Tibial nerve (tissue), 4 donors: ENCODE results near the gene BLCAP. TPM values are rescaled to one million over a fixed set of nuclear protein-coding genes. Genes with fewer than 3 reads are reported as not detected.

Experiments used
- DNase-seq, 2 donors: peaks; one replicate each; pipeline ENCODE4 v3.0.0-alpha.2; 2019; ENCODE audit warnings: low spot score in 2 of 2
- H3K27ac ChIP-seq, 4 donors: fragments of 200-600 bp; sonication (generic) in 3 of 4; one replicate each; pipeline ENCODE4 v1.5.1; 2017 to 2019; ENCODE audit warnings: mild to moderate bottlenecking in 1 of 4
- H3K27me3 ChIP-seq, 2 donors: fragments of 200-600 bp; sonication (generic) in 1 of 2; one replicate each; pipeline versions ENCODE4 v1.5.1 to v1.6.0; 2017 to 2019
- H3K36me3 ChIP-seq, 3 donors: fragments of 200-600 bp; sonication (generic); one replicate each; pipeline ENCODE4 v1.5.1; 2018 to 2019
- H3K4me1 ChIP-seq, 4 donors: fragments of 200-600 bp; sonication (generic) in 3 of 4; one replicate each; pipeline ENCODE4 v1.5.1; 2017 to 2019
- H3K4me3 ChIP-seq, 4 donors: fragments of 200-600 bp; sonication (generic) in 3 of 4; one replicate each; pipeline ENCODE4 v1.5.1; 2017 to 2019; ENCODE audit warnings: mild to moderate bottlenecking in 1 of 4, moderate library complexity in 1 of 4
- H3K9me3 ChIP-seq, 4 donors: fragments of 200-600 bp; sonication (generic) in 3 of 4; one replicate each; pipeline ENCODE4 v1.5.1; 2017 to 2019
- CTCF ChIP-seq, 5 experiments: fragments of 200-600 bp in 3 of 5; fragments of 450-650 bp in 2 of 5; sonication (generic) in 3 of 5; IDR thresholded peaks; one replicate each; pipeline ENCODE4 v1.5.1; 2016 to 2019; ENCODE audit warnings: antibody characterized with exemption in 5 of 5, mild to moderate bottlenecking in 3 of 5, moderate library complexity in 2 of 5
- EP300 ChIP-seq, 2 donors: sonication (generic); formaldehyde crosslinking; IDR thresholded peaks; one replicate each; pipeline ENCODE4 v1.6.1; 2017; ENCODE audit warnings: antibody characterized with exemption in 2 of 2, mild to moderate bottlenecking in 1 of 2
- POLR2A ChIP-seq, 2 donors: fragments of 450-650 bp; IDR thresholded peaks; one replicate each; pipeline ENCODE4 v1.6.1; 2017; ENCODE audit warnings: antibody characterized with exemption in 2 of 2, mild to moderate bottlenecking in 2 of 2, moderate library complexity in 2 of 2
- WGBS, 2 donors: methylation state at CpG; one replicate each; pipeline ENCODE4 v1.1.5; 2018; 5-methylcytosine and 5-hydroxymethylcytosine counted together
- total RNA-seq, 4 donors: library from RNA; depleted of rRNA; stranded (reverse); fragments of >200 nt; gene quantifications; one replicate each; pipeline ENCODE4 v1.1.0, GENCODE V29; 2016

Gene BLCAP
- total RNA-seq, 4 donors from 2014 or later, result 39.8 to 51.3 (median 48.8) TPM

DNA sequence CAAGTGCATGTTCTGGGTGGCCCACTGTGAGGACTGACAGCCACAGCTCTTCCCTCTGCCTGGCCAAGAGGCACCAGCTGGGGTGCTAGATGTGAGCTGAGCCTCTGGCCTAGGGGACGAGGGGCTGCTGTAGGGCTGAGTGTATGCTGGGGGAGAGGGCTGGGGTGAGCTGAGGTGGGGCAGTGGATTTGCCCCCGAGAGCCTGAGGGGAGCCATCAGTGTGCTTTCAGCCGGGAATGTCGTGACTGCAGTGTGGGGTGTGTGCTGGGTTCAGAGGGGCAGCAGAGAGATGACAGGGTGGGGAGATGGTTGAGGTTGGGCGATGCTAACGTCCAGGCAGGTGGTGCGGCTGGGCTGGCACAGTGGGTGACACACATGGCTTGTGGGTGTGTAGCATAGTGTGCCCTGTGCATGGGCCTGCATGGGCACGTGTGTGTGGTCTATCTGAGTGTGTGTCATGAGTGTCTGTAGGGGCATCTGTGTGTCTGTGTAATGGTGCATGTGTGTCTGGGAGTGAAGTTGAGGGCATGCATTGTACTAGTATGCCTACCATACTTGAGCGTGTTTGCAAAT, 46.0 kb upstream of the BLCAP start:
- no peaks in the 10 kb centered on the region for H3K9me3 ChIP-seq
- no peaks in the 10 kb centered on the region for H3K4me1 ChIP-seq

DNA sequence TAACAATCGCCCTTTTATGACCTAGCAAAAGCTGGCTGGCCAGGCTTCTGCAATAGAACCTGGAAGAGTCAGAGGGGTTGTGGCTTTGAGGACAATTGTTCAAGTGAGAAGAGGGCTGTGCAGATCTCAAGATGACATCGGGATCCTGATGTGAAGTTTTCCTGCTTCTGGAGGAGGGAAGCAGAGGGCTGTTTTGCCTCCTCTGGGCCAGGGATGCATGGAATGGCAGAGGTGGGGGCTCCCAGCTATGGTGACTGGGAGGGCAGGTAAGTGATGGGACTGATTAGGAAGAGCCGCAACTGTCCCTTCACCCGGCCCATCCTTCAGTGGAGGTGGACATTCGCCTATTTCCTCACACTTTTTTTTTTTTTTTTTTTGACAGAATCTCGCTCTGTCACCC, 43.4 kb upstream of the BLCAP start:
- WGBS, 2 donors, result 69 to 79% methylated on average over 6 of the region's 6 CpGs
- H3K4me3 ChIP-seq, result no peak overlapping the region
- no peaks in the 10 kb centered on the region for H3K9me3 ChIP-seq
- no peak for DNase-seq
- H3K4me1 ChIP-seq, result peaks cover 0 to 9% (median 0%) of the 10 kb centered on the region in 4 donors
- TF ChIP-seq EP300 (IDR thresholded peaks at IDR 0.05) (no peak), CTCF (IDR thresholded peaks at IDR 0.05) (no peak)
- peaks cover 0 to 57% of the 10 kb centered on the region in 2 donors for H3K27me3 ChIP-seq
- no peak overlapping the region for H3K27ac ChIP-seq
- H3K36me3 ChIP-seq, result no peaks in the 10 kb centered on the region

More for the DNA sequence above, 46.0 kb upstream of the BLCAP start:
- no peak for DNase-seq
- WGBS, 2 donors, result 68 to 75% methylated on average over 9 of the region's 9 CpGs
- H3K27me3 ChIP-seq, result peaks cover 0 to 33% of the 10 kb centered on the region in 2 donors
- no peak overlapping the region for H3K27ac ChIP-seq
- no peak for TF ChIP-seq POLR2A (IDR thresholded peaks at IDR 0.05)
- no peak for TF ChIP-seq CTCF (IDR thresholded peaks at IDR 0.05)
- H3K4me3 ChIP-seq, result no peak overlapping the region
- no peaks in the 10 kb centered on the region for H3K36me3 ChIP-seq

- no peak for DNase-seq
- no peak for TF ChIP-seq EP300 (IDR thresholded peaks at IDR 0.05)
- no peak for TF ChIP-seq POLR2A (IDR thresholded peaks at IDR 0.05)
- TF ChIP-seq CTCF (IDR thresholded peaks at IDR 0.05), result no peak
- peaks cover 0 to 9% (median 0%) of the 10 kb centered on the region in 4 donors for H3K4me1 ChIP-seq
- WGBS, 2 donors, result 95 to 96% methylated on average over 1 of the region's 1 CpG
- no peak overlapping the region for H3K4me3 ChIP-seq
- no peaks in the 10 kb centered on the region for H3K9me3 ChIP-seq
- no peaks in the 10 kb centered on the region for H3K36me3 ChIP-seq
- H3K27me3 ChIP-seq, result peaks cover 0 to 63% of the 10 kb centered on the region in 2 donors
- H3K27ac ChIP-seq, result no peak overlapping the region
Observed at GRCh38 chr20:37570419-37570818, 42.7 kb upstream of the BLCAP start.

- no peak for TF ChIP-seq EP300 (IDR thresholded peaks at IDR 0.05)
- TF ChIP-seq CTCF (IDR thresholded peaks at IDR 0.05), result no peak
- no peak for DNase-seq
- H3K9me3 ChIP-seq, result no peaks in the 10 kb centered on the region
- no peak overlapping the region for H3K27ac ChIP-seq
- peaks cover 0 to 15% (median 0%) of the 10 kb centered on the region in 4 donors for H3K4me1 ChIP-seq
- H3K36me3 ChIP-seq, result no peaks in the 10 kb centered on the region
- no peak overlapping the region for H3K4me3 ChIP-seq
- H3K27me3 ChIP-seq, result peaks cover 0 to 74% of the 10 kb centered on the region in 2 donors
- 2 to 6% methylated on average over 13 of the region's 13 CpGs for WGBS, 2 donors
Observed at GRCh38 chr20:37567671-37568588, 40.3 kb upstream of the BLCAP start.

DNA sequence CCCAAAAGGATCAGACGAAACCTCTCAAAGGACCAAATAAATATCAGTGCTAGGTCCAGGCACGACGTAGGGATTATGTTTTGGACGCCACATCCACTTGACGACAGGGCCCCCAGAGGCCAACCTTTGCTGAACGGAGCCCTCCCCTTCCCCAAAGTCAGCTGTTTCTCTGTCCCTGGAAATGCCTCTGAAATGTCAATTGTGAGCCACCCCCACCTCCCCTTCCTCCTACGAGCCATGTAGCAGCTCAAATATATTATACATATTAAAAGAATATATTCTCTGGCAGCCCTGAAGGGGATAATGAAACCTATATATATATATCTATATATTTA, 39.6 kb upstream of the BLCAP start:
- Histone ChIP-seq H3K27ac (no peak overlapping the region), H3K27me3 (peaks cover 0 to 75% of the 10 kb centered on the region in 2 donors), H3K36me3 (no peaks in the 10 kb centered on the region), H3K4me3 (no peak overlapping the region), H3K4me1 (peaks cover 0 to 15% (median 0%) of the 10 kb centered on the region in 4 donors), H3K9me3 (no peaks in the 10 kb centered on the region)
- no peak for TF ChIP-seq EP300 (IDR thresholded peaks at IDR 0.05)
- no peak for TF ChIP-seq POLR2A (IDR thresholded peaks at IDR 0.05)
- no peak for DNase-seq
- 4 to 12% methylated on average over 7 of the region's 7 CpGs for WGBS, 2 donors
